GM18870 (cell line): ENCODE results near the gene MICU2.

Experiments
- ATAC-seq: cut with Tn5 transposase; IDR thresholded peaks from one replicate; pipeline ENCODE4 v1.9.1; 2021; ENCODE audit warnings: moderate library complexity; ENCODE audit not compliant: unreplicated experiment

The MICU2 gene

GRCh38 chr13:21548577-21548976, 55.4 kb downstream of the MICU2 start:
- ATAC-seq: no peak

DNA sequence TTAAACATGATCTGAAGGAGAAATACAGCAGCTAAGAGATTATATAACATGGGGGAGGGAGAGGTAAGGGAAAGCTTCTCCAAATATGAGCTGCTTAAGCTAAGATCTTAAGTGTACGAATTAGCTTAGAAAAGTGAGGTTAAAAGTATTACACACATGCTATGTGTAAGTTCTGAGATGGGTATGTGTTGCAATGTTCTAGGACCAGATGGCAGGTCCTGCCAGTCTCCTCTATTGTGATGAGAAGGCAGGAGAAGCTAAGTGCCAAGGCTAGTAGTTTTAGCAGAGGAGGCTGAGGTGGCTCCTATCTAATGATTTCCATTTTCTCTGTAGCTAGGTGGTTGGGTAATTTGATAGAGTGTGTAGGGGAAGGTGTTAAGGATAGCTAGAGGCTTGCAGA, 57.6 kb downstream of the MICU2 start:
- no peak for ATAC-seq

- ATAC-seq: no peak
These were observed 59.5 kb downstream of the MICU2 start for GRCh38 chr13:21544515-21544914.

DNA sequence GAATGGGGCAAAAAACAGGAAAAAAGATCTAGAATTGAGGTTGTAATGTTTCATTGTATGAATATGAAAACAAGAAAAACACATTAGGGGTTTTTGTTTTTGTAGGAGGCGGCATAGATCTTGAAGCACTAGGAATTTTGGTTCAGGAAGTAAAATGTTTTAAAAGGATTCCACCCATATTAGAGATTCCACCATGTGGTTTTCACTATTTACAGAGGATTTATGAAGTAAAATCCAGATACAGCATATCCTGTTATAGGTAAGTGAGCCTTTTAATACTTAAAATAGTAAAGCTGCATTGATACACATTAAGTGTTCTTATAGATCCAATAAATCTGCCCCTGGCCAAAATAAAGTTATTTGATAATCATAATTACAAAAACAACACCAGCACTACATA, 61.4 kb downstream of the MICU2 start:
- no peak for ATAC-seq

DNA sequence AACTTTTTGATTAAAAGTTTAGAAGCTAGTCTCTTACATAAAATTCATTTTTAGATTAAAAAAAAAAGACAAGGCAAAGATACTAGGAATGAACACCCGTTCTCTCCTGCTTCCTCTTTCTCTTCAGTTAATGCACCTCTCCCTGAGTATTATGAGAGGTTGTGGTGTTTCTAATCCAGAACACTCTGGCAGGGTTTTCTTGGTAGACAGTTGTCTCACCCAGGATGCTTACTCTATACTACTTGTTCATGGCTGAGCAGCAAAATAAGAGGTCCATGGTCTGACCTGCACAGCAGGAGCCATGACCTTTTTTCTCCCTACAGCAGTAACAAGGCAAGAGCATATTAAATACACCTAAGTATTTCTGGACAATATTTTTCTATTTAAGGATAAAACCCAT, 62.0 kb downstream of the MICU2 start:
- peak; percentile 35 for ATAC-seq

DNA sequence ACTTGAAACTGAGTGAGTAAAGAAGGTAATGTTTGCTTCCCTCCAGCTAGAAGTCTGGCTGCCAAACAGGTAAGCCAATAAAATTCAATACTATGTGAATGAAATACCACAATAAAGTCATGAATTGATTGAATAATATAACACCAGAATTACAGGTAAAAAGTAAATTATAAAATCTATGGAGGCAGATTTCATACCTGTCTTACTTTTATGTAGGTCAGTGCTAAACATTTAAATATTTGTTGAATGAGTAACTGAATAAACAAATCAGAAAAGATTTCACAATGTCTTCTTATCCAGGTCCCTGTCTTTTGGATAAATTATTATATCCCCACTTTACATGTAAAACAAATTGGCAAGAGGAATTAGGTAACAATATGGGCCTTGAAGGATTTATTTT, 62.7 kb downstream of the MICU2 start:
- ATAC-seq: no peak

DNA sequence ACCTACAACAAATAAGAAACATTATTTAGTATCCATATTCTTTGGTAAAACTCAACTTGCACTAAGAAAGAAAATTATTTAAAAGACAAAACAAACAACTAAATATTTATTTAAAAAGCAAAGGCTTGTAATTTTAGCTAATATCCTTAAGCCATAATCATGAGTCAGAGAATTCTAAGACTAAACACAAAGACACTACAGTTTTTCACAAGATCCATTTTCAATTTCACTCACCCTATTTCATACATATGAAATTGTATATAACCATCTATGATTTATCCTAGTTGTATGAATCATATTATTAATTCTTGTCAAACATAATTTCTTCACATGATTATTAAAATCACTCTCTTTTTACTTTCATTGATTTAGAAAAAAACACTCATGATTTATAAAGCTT, 64.3 kb downstream of the MICU2 start:
- no peak for ATAC-seq

DNA sequence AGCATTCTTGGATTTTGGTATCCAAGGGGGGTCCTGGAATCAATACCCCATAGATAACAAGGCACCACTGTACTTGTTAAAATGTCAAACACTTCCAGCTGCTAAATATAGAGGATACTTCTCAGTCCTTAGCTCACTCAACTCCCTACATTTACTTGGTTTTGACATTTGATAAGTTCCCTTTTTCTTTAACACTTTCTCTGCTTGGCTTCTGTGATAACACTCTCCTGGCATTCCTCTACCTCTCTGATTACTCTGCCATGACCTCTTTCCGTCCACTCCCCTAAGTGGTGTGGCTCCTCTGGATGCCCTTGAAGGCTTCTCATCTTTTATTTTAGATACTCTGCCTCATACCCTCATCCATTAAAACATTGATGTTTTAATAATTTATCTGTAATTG, 65.2 kb downstream of the MICU2 start:
- ATAC-seq: no peak

GRCh38 chr13:21538280-21538679, 65.7 kb downstream of the MICU2 start:
- no peak for ATAC-seq

- ATAC-seq: no peak
These were observed 66.9 kb downstream of the MICU2 start for GRCh38 chr13:21537105-21537504.

- ATAC-seq: no peak
These were observed 69.2 kb downstream of the MICU2 start for GRCh38 chr13:21534760-21535159.

DNA sequence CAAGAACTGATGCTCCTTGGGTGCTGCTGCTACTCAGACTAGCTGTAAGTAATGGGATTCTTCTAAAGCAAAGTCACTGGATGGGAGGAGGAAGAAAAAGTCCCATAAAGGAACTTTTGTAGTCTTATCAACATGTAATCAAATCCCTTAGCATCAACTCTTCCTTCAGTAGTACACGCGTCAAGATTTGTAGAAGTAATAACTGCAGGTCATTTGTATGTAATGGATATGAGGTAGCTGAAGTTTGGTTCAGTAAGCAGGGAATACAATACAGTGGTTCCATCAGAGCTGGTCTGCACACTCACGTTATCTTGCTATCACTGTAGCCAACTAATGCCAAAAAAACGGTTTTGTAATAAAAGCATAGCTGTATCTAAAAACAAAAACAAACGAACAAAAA, 72.5 kb downstream of the MICU2 start:
- ATAC-seq: no peak

GRCh38 chr13:21530656-21531055, 73.3 kb downstream of the MICU2 start:
- no peak for ATAC-seq

- ATAC-seq: no peak
These were observed 74.7 kb downstream of the MICU2 start for GRCh38 chr13:21529146-21529893.

- no peak for ATAC-seq
These were observed 75.4 kb downstream of the MICU2 start for GRCh38 chr13:21528616-21529015.

- ATAC-seq: no peak
These were observed 77.0 kb downstream of the MICU2 start for GRCh38 chr13:21526707-21527540.

DNA sequence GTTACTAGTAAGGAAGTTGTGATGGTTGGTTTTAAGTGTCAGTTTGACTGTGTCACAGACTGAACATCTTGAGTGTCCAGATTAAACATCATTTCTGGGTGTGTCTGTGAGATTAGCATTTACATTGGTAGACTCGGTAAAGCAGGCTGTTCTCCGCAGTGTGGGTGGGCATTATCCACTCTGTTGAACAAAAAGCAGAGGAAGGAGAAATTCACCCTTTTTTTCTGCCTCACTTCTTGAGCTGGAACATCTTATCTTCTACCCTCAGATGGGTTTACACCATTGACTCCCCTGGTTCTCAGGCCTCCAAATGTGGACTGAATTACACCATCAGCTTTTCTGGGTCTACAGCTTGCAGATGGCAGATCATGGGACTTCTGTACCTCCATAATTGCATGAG, 81.1 kb downstream of the MICU2 start:
- no peak for ATAC-seq

- ATAC-seq: no peak
These were observed 81.8 kb downstream of the MICU2 start for GRCh38 chr13:21522130-21522529.

DNA sequence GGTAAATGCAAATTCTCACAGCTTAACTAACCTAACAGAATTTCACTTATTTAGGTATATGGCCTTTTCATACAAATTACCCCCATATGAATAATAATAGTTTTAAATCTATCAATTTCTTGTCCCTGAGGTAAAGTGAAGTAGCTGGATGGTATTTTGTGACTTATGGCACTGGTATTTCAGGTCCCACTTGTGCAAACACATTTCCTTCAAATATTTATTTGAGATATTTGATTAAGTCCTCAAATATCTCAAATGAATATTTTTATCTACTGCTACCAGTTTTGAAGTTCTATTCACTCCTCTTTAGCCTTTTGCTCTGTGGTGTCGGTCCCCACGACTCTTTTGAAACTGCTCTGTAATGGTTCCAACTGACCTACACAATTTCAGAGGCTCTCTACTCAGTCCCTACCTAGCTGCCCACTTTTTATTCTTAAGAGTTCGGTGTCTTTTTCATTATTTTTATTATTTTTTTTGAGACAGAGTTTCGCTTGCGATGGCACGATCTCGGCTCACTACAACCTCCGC, 85.3 kb downstream of the MICU2 start:
- ATAC-seq: no peak

DNA sequence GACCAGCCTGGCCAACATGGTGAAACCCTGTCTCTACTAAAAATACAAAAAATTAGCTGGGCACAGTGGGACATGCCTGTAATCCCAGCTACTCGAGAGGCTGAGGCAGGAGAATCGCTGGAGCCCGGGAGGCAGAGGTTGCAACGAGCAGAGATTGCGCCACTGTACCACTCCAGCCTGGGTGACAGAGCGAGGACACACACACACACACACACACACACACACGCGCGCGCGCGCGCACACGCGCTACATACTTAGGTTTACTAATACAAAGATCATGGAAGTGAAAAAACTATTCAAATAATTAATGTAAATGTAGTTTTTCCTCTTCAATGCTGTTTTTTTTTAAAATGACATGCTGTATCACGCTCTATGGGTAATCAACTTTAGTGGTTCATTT, 86.4 kb downstream of the MICU2 start:
- no peak for ATAC-seq

- ATAC-seq: no peak
These were observed 87.2 kb downstream of the MICU2 start for GRCh38 chr13:21516805-21517204.

GRCh38 chr13:21511849-21512248, 92.1 kb downstream of the MICU2 start:
- no peak for ATAC-seq
